GM18909 (cell line): ENCODE measurements around the gene CCDC188.
A peak's percentile ranks its signal among the peaks of the same experiment; 100 is the strongest.

Experiments
- ATAC-seq: cut with Tn5 transposase; IDR thresholded peaks from one replicate; pipeline ENCODE4 v1.9.1; 2021; ENCODE audit warnings: mild to moderate bottlenecking; ENCODE audit not compliant: unreplicated experiment, poor library complexity

Gene CCDC188

DNA sequence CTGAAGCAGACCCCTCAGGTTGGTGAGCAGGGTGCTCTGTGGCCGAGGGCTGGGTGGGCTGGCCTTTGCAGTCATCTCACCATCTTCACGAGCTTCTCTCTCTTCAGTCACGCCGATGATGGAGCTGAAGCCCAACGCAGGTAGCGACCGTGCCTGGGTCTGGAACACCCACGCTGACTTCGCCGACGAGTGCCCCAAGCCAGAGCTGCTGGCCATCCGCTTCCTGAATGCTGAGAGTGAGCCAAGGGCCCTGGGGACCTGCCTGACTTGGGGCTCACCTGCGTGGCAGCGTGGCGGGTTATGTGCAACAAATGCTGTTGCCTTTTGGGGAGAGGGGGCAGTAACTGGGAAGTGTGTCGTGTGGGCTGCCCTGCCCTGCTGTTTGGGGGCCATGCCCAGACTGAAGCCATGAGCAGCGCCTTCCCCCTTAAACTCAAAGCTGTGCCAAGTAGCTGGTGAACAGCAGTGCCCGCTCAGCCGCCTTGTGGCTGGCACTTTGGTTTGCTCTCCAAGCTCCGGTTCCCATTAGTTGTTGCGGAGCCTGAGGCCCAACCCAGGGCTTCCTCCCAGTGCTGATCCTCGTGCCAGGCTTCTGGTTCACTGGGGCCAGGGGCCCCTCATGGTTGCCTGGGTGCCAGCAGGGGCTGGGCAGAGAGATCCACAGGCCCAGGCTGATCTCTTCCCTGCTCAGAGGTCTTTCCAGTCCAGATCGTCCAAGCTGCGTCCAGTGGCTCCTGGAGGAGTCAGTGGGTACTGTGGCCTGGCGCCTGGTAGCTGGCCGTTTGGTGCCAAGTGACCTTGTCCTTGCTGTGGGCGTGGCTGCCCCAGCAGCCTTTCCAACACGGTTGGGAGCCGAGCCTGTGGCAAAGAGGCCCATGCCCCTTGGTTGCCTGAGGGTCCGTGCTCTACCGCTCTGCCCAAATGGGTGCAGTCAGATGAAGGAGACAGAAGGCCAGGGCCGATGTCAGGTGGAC lies 25.4 kb downstream of the CCDC188 start:
- ATAC-seq = no peak

DNA sequence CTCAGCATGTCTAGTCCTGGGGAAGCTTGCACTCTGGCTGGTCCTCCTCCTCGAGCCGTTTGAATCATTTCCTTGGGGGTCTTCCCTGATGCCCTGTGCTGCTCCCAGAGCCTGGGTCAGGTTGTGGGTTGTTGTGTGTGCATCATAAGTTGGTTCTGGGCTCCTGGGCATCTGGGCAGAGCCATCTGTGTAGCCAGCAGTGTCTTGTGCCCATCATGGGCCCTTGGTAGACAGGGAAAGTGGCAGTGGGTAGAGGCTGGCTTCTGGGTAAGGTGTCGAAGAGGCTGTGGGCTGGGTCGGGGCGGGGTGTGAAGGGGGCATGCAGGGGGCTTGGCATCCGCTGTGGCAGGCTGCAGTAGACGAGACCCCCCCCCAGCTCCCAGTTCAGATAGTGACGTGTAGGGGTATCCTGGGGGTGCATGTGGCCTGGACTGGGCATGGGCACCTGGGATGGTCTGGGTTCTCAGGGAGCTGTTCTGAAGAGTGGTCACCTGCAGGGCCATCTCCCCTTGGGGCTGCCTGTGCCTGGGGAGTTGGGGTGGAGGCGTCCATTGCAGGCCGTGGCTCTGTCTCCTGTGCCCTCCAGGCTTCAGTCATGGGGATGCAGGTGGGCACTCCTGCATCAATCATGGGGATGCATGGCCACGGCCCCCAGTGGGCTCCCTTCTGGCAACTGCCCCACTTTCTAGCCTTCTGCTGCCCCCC lies 26.6 kb downstream of the CCDC188 start:
- ATAC-seq = no peak

DNA sequence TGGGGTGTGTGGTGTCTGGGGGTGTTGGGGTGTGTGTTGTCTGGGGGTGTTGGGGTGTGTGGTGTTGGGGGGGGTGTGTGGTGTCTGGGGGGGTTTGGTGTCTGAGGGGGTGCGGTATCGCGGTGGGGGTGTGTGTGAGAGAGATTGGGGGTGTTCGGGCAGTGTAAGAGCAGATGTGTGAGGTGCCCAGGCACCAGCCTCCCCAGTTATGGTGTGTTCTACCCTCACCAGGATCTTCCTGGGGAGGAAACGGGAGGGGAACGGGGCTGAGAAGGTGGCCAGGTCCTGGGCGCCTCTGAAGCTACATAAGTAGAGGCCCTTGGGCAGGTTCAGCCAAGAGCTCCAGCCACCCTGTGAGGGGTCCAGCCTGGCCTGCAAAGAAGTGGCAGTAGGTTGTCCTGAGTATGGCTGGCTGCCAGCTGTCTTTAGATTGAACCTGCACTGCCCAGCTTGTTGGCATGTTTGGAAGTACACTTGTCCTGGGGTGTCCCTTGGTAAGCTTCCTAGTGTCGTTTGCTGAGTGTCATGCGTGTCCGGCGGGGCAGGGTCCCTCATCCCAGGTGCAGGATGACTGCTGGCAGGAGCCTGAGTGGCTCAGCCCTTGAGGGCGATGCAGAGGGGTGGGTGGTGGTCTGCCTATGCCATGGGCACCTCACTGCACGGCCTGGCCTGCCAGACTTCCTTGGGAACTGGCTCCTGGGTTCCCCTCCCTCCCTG lies 27.3 kb downstream of the CCDC188 start:
- ATAC-seq = no peak

DNA sequence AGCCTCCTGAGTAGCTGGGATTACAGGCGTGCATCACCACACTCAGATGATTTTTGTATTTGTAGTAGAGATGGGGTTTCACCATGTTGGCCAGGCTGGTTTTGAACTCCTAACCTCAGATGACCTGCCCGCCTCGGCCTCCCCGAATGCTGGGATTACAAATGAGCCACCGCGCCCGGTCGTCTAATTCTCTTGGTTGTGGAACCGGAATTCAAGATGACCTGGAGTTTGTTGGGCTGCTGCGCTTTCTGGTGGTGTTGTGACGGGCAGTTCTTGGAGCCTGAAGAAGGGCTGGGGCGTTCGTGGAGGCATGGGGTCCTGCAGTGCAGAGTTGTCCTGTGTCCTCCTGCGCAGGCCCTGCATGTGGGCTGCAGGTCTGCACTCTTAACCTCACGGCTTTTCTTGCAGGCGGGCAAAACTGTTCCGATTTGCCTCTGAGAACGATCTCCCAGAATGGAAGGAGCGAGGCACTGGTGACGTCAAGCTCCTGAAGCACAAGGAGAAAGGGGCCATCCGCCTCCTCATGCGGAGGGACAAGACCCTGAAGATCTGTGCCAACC lies 28.9 kb downstream of the CCDC188 start:
- no peak for ATAC-seq

DNA sequence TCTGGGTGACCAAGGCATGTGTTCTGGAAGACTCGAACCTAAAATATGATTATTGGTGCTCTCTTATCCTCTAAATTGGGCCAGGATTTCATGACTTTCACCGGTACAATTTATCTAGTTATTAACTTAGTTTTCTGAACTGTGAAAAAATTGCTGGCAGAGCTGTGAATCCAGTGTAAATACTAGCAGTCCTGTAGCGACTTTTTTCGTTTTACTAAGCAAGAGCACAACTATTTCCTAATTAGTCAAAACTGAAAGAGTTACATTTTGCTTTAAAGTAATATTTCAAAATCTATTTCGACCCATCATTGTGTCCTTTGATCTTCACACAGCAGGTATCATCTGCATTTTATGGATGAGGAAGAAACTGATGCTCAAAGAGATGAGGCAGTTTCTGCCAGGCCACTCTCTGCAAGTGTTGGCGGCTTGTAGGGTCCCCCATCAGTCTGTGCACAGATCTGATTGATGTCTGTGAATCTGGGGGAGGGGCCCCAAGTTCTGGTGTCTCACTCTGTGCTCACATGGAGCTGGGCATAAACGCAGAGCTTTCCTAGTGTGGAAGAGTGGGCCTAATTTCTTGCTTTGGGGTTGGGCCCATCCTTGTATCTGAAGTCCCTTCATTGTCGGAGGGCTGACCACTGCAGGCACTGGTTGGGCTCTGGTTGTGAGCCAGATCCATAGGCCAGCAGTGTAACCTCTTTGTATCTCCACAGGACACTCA lies 32.4 kb downstream of the CCDC188 start:
- no peak for ATAC-seq

DNA sequence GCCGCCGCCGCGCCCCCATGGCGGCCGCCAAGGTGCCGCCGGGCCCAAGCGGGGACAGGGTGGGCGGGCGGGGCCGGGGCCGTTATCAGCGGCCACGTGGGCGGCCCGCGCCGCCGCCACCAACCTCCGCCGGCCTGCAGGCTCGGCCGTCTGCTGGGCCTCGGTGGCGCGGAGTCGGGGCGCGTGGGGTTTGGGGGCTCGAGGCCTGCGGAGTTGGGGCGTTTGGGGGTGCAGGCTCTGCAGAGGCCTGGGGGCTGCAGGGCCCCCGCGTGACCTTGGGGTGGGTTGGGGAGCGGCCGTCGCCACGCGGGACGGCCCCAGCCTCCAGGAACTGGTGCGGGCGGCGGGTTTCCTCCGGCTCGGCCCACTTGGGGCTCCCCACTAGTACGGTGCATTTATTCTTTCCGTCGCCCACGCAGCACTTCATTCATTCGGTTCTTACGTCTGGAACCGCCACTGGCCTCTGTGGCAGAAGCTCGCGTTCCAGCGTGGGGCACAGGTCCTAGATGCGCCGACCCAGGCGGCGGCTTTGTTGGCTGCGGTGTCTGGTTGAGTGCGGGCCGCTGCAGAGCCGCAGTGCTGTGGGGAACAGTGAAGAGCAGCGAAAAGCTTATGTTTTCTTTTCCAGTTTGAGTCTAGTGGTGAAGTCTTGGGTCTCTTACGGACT lies 33.1 kb downstream of the CCDC188 start:
- peak; percentile 15 for ATAC-seq

DNA sequence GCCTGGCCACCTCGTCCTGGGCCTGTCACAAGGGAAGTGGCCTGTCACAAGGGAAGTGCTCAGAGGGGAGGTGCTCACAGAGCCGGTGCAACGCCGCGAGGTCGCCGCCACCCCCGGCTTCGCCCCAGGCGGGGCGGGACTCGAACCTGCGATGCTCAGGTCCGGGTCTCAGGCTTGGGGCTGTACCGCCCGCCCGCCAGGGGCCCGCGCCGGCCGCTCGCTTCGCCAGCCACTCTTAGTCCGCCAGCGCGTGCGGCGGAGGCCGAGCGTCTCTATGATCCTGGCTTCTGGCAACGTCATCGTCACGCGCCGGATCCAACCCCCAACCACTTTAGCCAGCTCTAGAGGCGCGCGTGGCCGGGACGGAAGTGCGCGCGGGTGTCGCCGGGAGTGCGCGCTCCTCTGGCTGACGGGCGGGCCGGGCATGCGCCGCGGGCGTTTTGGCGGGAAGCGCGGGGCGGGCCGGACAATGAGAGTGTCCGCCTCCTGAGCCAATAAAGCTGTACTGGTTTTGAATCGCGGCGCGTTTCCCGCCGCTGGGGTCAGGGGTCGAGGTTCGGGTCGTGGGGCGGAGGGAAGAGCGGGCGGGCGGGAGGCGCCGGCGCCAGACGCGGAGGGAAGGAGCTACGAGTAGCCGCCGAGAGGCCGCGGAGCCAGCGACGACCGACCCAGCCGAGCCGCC lies 33.8 kb downstream of the CCDC188 start, which contains the start of gene TRMT2A:
TSS of gene TRMT2A (minus strand) at position 276 of the 682 bp plus-strand sequence. CDS start 320 bp downstream, outside the sequence.
- ATAC-seq = peak; percentile 71

DNA sequence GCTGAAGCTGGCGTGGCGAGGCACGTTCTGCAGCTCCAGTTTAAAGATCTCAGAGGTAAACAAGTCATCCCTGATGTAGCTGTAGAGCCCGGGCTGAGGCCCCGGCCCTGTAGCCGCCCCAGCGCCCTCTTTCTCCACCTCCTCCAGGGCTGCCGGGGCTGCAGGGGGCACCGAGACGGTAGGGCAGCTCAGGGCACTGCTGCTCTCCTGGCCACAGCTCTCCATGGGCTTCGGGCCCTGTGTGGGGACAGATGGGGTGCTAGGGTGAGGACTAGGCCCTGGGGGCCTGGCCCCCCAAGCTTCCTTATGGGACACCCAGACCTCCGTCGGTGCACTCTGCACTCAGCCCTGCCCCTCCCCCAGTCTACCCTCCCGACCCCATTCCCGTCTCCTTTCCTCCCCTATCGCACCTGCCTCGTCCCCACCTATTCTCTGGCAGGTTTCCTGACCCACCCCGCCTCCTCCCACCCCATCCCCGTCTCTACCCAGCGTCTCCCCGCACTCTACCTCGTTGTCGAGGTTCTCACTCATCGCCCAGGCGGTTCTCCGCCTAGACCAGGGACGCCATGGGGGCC lies 34.4 kb downstream of the CCDC188 start:
- ATAC-seq = no peak

DNA sequence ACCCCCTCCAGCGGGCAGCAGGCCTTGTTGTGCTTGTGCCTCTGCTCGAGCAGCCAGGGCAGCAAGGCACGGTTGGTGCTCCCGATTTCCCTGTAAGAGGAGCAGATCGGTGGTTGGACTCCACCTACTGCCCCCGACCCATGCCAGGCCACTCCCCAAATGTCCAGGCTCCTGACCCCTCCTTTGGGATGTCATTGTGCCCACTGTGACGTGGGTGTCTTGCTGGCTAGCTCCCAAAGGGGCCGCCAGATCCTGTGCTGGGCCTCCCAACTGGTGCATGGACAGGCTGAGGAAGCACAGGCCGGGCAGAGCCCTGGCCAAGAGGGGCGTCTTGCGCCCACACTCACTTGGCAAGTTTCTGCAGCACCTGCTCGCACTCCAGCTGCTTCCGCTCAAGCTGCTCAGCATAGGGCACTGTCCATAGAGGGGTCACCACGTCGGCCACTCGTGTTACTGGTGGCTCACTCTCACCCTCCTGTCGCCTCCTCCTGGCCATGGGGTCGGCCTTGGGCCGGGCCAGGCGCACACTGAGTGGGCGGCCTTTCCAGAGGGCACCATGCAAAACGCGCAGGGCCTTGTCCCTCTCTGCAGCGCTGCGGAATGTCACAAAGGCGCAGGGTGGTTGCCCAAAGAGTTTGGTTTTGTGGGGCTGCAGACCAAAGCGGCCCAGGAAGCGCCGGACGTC lies 35.0 kb downstream of the CCDC188 start, which contains the start of gene RANBP1:
TSS of gene RANBP1 (plus strand) at position 414 of the 685 bp plus-strand sequence. CDS start at position 495, 81 bp downstream.
- no peak for ATAC-seq

DNA sequence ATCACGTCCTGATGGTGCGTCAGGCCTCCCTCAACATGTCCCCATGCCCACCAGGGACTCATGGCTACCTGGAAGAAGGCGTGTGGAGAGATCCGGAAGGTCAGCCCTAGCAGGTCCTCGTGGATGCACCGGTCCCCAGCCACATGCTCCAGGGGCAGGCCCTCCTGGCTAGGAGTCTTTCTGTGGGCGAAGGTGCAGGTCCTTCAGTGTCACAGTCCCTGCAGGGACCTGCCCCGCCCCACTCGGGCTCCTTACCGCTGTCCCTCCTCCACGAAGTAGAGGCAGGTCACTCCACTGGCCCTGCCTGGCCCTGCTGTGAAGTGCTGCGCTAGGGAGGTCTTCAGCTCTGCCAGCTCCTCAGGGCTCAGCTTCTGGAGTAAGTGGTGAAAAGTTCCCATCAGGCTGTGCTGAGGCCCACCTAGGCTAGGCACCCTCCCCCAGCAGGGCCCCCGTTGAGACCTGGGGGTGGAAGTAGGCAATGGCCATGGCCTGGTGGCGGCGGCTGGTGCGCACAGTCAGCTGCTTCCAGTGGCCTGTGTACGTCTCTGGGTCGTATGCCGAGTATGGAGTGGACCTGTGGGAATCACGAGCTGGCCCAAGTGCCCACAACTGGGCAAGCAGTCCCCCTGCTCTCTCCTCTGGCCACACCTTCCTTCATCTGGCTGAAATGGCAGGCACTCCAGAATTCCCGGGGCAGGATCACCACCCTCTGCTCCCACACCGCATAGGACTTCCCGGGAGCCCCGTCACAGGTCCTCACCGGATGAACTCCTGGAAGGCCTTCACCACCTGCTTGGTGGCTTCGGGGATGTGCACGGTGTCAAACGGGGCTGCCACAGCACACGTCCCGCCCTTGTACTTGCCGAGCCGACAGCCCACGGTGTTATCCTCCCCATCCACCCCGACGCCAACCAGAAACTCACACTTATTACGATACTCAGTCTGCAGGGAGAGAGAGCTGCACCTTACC lies 36.1 kb downstream of the CCDC188 start:
- no peak for ATAC-seq

DNA sequence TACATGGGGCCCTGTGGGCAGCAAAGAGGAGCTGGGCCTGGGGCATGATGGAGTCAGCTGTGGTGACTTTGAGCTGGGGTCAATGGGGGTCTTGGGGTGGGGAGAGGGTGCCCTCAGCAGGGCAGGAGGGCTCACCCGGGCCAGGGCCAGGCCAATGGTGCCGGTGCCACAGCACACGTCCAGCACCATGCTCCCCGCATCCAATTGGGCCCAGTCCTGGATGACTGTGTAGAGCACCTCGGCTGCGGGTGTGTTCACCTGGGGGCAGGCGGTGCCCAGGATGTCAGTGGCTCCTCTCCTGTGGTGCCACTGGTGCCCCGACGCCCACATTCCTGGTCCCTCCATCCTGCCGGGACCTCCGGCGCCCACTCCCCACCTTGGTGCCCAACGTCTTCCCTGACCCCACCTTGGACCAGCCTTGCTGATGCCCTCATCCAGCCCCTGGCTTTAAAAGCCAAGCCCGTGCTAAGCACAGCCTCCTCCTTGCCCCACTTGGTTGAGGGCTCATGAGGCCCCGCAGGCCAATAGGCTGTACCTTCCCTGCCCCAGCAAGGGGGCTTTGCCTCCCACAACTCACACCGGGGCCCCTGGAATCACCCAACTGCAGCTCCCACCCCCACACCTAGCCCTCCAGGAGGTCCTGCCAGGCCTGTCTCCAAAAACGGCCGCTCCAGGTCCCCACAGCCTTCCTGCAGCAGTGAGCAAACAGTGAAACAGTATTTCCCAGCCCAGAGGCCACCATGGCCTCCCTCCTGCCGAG lies 37.1 kb downstream of the CCDC188 start:
- ATAC-seq = no peak

DNA sequence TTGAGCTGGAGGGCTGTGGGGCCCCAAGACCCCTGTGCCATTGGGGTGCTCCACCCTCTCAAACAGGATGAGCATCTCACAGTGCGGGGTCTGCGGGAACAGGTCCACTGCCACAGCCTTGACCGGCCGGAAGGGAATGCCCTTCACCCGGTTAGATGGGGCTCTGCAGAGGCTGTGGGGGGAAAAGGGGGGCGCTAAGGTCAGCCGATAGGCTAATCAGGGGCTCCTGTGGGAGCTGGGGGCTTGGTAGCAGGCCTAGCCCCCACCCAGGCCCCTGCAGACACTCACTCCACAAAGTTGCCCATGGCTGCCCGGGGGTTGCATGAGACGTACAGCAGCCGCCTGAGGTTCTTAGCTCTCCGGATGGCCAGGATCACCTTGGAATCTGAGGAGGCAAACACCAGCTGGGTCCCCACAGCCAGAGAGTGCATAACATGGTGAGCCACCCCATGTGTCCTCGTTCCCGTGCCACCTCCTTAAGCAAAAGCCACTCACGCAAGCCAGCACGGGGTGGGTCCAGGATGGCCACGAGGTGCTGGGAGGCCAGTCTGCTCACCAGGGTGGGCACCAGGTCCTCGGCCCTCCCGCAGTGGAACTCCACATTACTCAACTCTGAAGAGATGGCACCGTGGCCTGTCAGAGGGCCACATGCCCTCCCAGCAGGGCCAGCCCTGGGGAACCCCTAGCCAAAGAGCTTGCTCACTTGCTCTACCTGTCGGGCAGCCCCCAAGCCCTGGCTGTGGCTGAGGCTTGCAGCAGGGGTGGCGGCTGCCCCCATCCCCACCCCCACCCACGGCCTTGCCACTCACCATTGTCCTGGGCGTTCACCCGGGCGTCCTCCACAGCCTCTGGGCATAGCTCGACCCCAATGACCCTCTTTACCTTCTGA lies 38.0 kb downstream of the CCDC188 start:
- ATAC-seq = no peak

DNA sequence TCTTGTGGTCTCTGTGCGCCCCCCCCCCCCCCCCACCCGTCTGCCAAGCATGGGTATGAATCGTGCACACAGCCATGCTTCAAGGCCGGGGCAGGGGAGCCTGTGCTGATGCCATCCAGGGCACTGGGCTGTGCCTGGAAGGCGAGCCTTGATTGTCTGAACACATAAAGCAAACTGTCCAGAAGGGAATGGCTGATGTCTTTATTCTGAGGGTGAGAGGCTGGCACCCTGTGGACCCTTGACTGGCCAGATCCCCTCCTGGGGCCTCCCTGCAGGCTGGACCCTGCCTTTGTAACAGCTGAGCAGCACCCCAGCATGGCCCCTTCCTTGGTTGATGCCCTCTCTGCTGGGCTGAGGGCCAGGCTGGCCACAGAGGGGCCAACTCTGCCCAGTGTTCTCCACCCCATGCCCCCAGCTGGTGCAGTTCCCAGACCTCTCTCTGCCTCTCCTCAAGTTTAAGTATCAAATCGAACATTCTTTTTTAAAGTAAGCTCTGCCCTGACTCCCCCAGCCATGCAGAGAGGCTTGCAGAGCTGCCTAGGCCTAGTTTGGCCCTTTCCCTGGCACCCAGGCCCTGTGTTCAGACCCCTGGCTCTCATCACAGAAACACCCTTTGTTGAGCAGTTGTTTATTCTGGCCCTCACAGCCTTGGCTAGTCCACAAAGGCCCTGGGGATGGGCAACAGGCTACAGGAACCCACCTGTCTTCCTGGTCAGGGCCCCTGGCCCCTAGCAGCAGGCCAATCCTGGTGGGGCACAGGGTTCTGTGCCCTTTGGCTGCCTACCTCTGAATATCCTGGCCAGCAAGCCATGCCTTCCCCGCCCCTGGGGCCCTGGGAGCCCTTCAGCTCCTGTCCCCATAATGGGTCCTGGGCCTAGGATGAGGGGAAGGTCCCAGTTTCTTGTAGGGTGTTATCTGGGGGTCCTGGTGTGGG lies 38.9 kb downstream of the CCDC188 start:
- no peak for ATAC-seq
